BE2C (cell line): Measurements from ENCODE around the gene CPEB2.

Source experiments
- DNase-seq: peaks from one replicate; pipeline ENCODE4 v3.0.0-alpha.2; 2020
- H3K27me3 ChIP-seq: fragments of 250-450 bp; sonication (Bioruptor Pico); 2 replicates; pipeline ENCODE4 v1.5.1; 2020; ENCODE audit warnings: mild to moderate bottlenecking
- H3K36me3 ChIP-seq: fragments of 250-450 bp; sonication (Bioruptor Pico); 2 replicates; pipeline ENCODE4 v1.5.1; 2020; ENCODE audit warnings: mild to moderate bottlenecking
- H3K4me1 ChIP-seq: fragments of 250-450 bp; sonication (Bioruptor Pico); 2 replicates; pipeline ENCODE4 v1.5.1; 2020
- H3K4me3 ChIP-seq: 2 replicates; pipeline ENCODE4 v1.5.1; 2011; ENCODE audit warnings: low read depth, low read length
- H3K9me3 ChIP-seq: fragments of 250-450 bp; sonication (Bioruptor Pico); 2 replicates; pipeline ENCODE4 v1.5.1; 2020
- CTCF ChIP-seq: IDR thresholded peaks from 2 replicates; pipeline ENCODE4 v1.5.1; 2012; ENCODE audit warnings: mild to moderate bottlenecking, low read depth, low read length

The CPEB2 gene

GRCh38 chr4:15024386-15024785, 22.1 kb downstream of the CPEB2 start:
- no peak for DNase-seq
- Histone ChIP-seq H3K36me3 (peaks cover 3% of the 10 kb centered on the region), H3K4me1 (peaks cover 8% of the 10 kb centered on the region), H3K9me3 (no peaks in the 10 kb centered on the region), H3K27me3 (no peaks in the 10 kb centered on the region), H3K4me3 (no peak overlapping the region)
- no peak for TF ChIP-seq CTCF

GRCh38 chr4:15025693-15026092, 23.4 kb downstream of the CPEB2 start:
- no peak for TF ChIP-seq CTCF
- no peaks in the 10 kb centered on the region; the same call in none of the 2 replicates for H3K4me1 ChIP-seq
- no peaks in the 10 kb centered on the region for H3K27me3 ChIP-seq
- H3K36me3 ChIP-seq: peaks cover 3% of the 10 kb centered on the region; the same call in 1 of the 2 replicates
- DNase-seq: no peak
- no peak overlapping the region for H3K4me3 ChIP-seq
- H3K9me3 ChIP-seq: no peaks in the 10 kb centered on the region

- Histone ChIP-seq H3K4me3 (no peak overlapping the region), H3K36me3 (peaks cover 4% of the 10 kb centered on the region; the same call in 1 of the 2 replicates), H3K27me3 (no peaks in the 10 kb centered on the region), H3K9me3 (no peaks in the 10 kb centered on the region), H3K4me1 (no peaks in the 10 kb centered on the region; the same call in 1 of the 2 replicates)
- no peak for DNase-seq
- no peak for TF ChIP-seq CTCF
Observed at GRCh38 chr4:15027921-15028435, 25.7 kb downstream of the CPEB2 start.

GRCh38 chr4:15031197-15031596, 28.9 kb downstream of the CPEB2 start:
- Histone ChIP-seq H3K9me3 (no peaks in the 10 kb centered on the region), H3K4me1 (no peaks in the 10 kb centered on the region; the same call in 1 of the 2 replicates), H3K36me3 (peaks cover 16% of the 10 kb centered on the region), H3K4me3 (no peak overlapping the region), H3K27me3 (no peaks in the 10 kb centered on the region)
- no peak for TF ChIP-seq CTCF
- no peak for DNase-seq

GRCh38 chr4:15031993-15032675, 29.9 kb downstream of the CPEB2 start:
- H3K27me3 ChIP-seq: no peaks in the 10 kb centered on the region
- no peak for TF ChIP-seq CTCF
- peaks cover 16% of the 10 kb centered on the region for H3K36me3 ChIP-seq
- H3K4me1 ChIP-seq: no peaks in the 10 kb centered on the region; the same call in 1 of the 2 replicates
- H3K9me3 ChIP-seq: no peaks in the 10 kb centered on the region; the same call in 1 of the 2 replicates
- no peak for DNase-seq
- H3K4me3 ChIP-seq: no peak overlapping the region
